ENCODE measurements around the gene INO80.

The INO80 gene

GRCh38 chr15:41013691-41014414 lies 102.2 kb downstream of the INO80 start:
- Mint-ChIP-seq H3K36me3 (ENCODE audit: low read depth) (peaks cover 40% of the 10 kb centered on the region), H3K4me1 (no peaks in the 10 kb centered on the region), H3K9me3 (no peaks in the 10 kb centered on the region), H3K27me3 (no peaks in the 10 kb centered on the region), H3K27ac (no peak overlapping the region), H3K4me3 (no peak overlapping the region)
- no peak for DNase-seq
- ATAC-seq: no peak

DNA sequence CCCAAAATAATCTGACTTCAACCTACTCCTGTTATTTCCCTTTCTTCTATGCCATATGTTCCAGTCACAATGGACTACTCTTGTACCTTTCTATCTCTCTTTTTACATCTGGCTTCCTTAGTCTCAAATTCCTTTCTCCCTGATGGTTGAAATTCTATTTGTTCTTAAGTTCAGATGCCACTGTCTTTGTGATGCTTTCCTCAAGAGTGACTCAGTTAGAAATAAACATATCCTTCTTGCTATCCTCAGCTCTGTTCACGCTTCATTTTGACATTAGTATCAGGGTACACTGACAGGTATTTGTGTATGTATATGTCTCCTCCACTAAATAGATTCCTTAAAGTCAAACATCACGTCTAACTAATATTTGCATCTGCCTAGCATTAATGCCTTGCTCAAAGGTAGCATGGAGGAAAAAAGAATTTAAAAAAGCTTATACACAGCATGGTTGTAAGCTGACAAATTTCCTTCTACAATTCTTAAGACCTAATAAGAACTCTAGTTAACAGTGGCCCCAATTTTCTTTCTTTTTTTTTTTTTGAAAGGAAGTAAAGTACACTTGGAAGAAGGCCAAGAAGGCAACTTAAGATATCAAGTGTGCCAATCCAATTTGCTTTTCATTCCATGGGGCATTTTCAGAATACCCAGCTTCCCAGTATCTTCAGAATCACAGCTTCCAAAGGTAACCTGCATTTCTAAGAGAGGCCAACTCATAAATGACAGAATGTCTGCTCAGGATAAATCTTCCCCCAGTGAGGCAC lies 104.8 kb downstream of the INO80 start:
- no peak overlapping the region for H3K4me3 Mint-ChIP-seq
- DNase-seq (no peak), ATAC-seq (no peak)
- no peaks in the 10 kb centered on the region for H3K9me3 Mint-ChIP-seq
- no peak overlapping the region for H3K27ac Mint-ChIP-seq
- H3K27me3 Mint-ChIP-seq: no peaks in the 10 kb centered on the region
- H3K36me3 Mint-ChIP-seq (ENCODE audit: low read depth): peaks cover 34% of the 10 kb centered on the region
- H3K4me1 Mint-ChIP-seq: no peaks in the 10 kb centered on the region

GRCh38 chr15:41010345-41010744 lies 105.7 kb downstream of the INO80 start:
- Mint-ChIP-seq H3K36me3 (ENCODE audit: low read depth) (peaks cover 38% of the 10 kb centered on the region), H3K27ac (no peak overlapping the region), H3K27me3 (no peaks in the 10 kb centered on the region), H3K9me3 (no peaks in the 10 kb centered on the region), H3K4me3 (no peak overlapping the region), H3K4me1 (no peaks in the 10 kb centered on the region)
- no peak for DNase-seq
- no peak for ATAC-seq

GRCh38 chr15:41006479-41006878 lies 109.6 kb downstream of the INO80 start:
- Mint-ChIP-seq H3K9me3 (no peaks in the 10 kb centered on the region), H3K27me3 (no peaks in the 10 kb centered on the region), H3K36me3 (ENCODE audit: low read depth) (peaks cover 37% of the 10 kb centered on the region), H3K27ac (no peak overlapping the region), H3K4me1 (no peaks in the 10 kb centered on the region), H3K4me3 (no peak overlapping the region)
- no peak for ATAC-seq
- DNase-seq: no peak

- H3K9me3 Mint-ChIP-seq: no peaks in the 10 kb centered on the region
- H3K27ac Mint-ChIP-seq: no peak overlapping the region
- DNase-seq (no peak), ATAC-seq (no peak)
- no peaks in the 10 kb centered on the region for H3K4me1 Mint-ChIP-seq
- no peak overlapping the region for H3K4me3 Mint-ChIP-seq
- no peaks in the 10 kb centered on the region for H3K27me3 Mint-ChIP-seq
- H3K36me3 Mint-ChIP-seq (ENCODE audit: low read depth): peaks cover 41% of the 10 kb centered on the region
Observed at GRCh38 chr15:41004490-41004889, 111.6 kb downstream of the INO80 start.

DNA sequence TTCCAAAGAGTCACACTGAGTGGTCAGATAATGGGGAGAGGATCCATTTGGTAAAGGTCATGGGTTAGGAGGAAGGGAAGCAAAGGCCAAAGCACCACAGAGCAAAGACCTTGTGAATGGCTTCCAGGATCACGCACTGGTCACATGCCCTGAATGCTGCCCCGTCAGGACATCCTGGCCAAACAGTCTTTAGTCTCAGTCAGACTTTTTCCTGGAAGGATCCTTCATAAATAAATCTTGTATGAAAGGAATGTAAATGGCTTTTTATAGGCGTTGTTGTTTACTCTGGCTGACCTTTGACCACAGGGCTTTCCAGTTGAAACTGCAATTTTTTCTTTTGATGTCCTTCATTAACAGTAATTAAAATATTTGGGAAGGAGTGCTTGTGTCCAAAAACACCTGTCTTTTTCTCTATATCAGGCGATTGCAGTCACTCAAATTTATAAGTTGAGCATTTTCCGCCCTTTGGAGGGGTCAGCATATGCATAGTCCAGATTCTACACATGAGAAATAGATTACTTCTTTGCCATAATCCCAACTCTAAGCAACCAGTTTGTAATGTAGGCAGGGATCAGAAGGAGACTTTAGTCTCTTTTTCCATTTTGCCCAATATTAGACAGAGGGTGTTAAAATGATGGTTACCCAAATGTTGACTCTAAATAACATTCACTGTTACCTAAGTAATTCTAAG lies 114.4 kb downstream of the INO80 start:
- H3K4me1 Mint-ChIP-seq: no peaks in the 10 kb centered on the region
- no peak for DNase-seq
- H3K4me3 Mint-ChIP-seq: no peak overlapping the region
- H3K27ac Mint-ChIP-seq: no peak overlapping the region
- no peaks in the 10 kb centered on the region for H3K27me3 Mint-ChIP-seq
- ATAC-seq: no peak
- H3K9me3 Mint-ChIP-seq: no peaks in the 10 kb centered on the region
- peaks cover 44% of the 10 kb centered on the region for H3K36me3 Mint-ChIP-seq (ENCODE audit: low read depth)

GRCh38 chr15:40999190-40999589 lies 116.9 kb downstream of the INO80 start:
- no peak for ATAC-seq
- H3K36me3 Mint-ChIP-seq (ENCODE audit: low read depth): peaks cover 40% of the 10 kb centered on the region
- no peak overlapping the region for H3K27ac Mint-ChIP-seq
- H3K4me1 Mint-ChIP-seq: no peaks in the 10 kb centered on the region
- H3K4me3 Mint-ChIP-seq: no peak overlapping the region
- H3K27me3 Mint-ChIP-seq: no peaks in the 10 kb centered on the region
- H3K9me3 Mint-ChIP-seq: no peaks in the 10 kb centered on the region
- DNase-seq: no peak

GRCh38 chr15:40995656-40996055 lies 120.4 kb downstream of the INO80 start:
- peak; percentile 60 for ATAC-seq
- no peak for DNase-seq
- no peak overlapping the region for H3K4me3 Mint-ChIP-seq
- peaks cover 16% of the 10 kb centered on the region for H3K4me1 Mint-ChIP-seq
- H3K27me3 Mint-ChIP-seq: no peaks in the 10 kb centered on the region
- H3K9me3 Mint-ChIP-seq: no peaks in the 10 kb centered on the region
- peaks cover 42% of the 10 kb centered on the region for H3K36me3 Mint-ChIP-seq (ENCODE audit: low read depth)
- no peak overlapping the region for H3K27ac Mint-ChIP-seq

DNA sequence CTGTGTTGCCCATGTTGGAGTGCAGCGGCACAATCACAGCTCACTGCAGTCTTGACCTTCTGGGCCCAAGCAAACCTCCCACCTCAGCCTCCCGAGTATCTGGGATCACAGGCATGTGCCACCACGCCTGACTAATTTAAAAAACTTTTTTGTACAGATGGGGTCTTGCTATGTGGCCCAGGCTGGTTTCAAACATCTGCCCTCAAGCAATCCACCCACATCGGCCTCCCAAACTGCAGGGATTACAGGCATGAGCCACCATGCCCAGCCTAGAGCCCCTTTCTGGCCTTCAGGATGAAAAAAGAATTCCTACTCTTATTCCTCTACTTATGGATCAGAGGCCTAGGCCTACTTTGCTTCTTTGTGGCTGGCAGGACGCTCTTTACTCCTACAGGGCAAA lies 123.3 kb downstream of the INO80 start:
- Mint-ChIP-seq H3K9me3 (no peaks in the 10 kb centered on the region), H3K4me3 (no peak overlapping the region), H3K27me3 (no peaks in the 10 kb centered on the region), H3K27ac (no peak overlapping the region), H3K4me1 (peaks cover 26% of the 10 kb centered on the region), H3K36me3 (ENCODE audit: low read depth) (peaks cover 56% of the 10 kb centered on the region)
- no peak for ATAC-seq
- no peak for DNase-seq

DNA sequence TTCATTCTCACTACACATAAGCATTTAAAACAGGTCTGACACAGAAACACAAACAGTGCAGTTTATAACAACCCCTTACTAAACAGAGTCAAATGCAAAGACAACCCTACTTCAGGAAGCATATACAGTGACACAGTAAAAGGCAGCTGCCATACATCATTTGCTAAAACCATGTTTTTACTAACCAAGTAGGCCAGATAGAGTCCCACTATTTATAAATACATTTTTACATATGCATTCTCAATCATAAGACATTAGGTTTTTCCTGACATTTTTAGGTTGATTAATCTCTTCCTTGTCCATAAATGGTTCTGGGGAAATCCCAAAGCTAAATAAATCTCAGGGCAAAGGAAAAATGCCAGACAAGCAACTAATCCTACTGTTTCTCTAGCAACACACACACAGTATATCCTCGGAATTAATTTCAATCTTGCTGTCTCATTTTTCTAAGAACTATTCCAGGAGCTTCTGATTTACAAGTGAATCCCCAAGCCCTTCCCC lies 123.8 kb downstream of the INO80 start:
- H3K36me3 Mint-ChIP-seq (ENCODE audit: low read depth): peaks cover 56% of the 10 kb centered on the region
- H3K27me3 Mint-ChIP-seq: no peaks in the 10 kb centered on the region
- no peaks in the 10 kb centered on the region for H3K9me3 Mint-ChIP-seq
- DNase-seq: no peak
- H3K4me1 Mint-ChIP-seq: peaks cover 26% of the 10 kb centered on the region
- H3K4me3 Mint-ChIP-seq: no peak overlapping the region
- no peak overlapping the region for H3K27ac Mint-ChIP-seq
- ATAC-seq: no peak

DNA sequence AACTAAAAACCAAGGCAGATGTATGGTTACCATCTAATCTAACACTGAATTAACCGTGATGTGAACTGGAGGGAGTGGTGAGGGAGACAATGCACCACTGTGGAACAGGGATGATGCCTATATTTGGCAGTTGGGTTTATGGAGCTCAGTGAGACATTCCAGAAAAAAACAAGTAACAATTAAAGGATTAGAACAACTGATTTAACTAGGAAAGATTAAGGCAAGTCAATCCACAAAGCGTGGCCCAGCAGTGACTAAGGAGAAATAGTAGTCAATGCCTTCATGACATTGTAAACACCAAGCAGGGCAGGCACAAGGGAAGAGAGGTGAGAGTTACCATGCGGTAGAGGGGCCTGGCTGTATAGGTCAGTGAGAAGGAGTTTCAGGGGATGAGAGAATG lies 124.7 kb downstream of the INO80 start:
- ATAC-seq (no peak), DNase-seq (no peak)
- no peak overlapping the region for H3K4me3 Mint-ChIP-seq
- H3K27me3 Mint-ChIP-seq: no peaks in the 10 kb centered on the region
- peaks cover 60% of the 10 kb centered on the region for H3K36me3 Mint-ChIP-seq (ENCODE audit: low read depth)
- H3K27ac Mint-ChIP-seq: peak overlapping the region; percentile 79
- no peaks in the 10 kb centered on the region for H3K9me3 Mint-ChIP-seq
- peaks cover 26% of the 10 kb centered on the region for H3K4me1 Mint-ChIP-seq

- peaks cover 26% of the 10 kb centered on the region for H3K4me1 Mint-ChIP-seq
Observed at GRCh38 chr15:40990789-40991188, 125.3 kb downstream of the INO80 start.

DNA sequence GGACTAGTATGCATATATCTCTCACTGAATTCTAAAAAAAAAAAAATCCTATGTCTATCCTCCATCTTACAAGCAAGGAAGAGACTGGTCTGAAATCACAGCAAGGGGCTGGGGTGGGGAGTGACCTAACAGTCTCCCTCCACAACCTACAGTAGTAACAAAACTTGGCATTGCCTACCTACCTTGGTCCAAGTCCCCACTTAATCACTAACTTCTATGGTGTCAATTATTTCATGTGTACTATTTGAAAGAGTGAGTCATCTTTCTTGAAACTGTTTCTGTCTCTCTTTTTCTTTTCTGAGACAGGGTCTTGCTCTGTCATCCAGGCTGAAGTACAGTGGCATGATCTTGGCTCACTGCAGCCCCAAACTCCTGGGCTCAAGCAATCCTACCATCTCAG lies 126.0 kb downstream of the INO80 start:
- Mint-ChIP-seq H3K36me3 (ENCODE audit: low read depth) (peaks cover 54% of the 10 kb centered on the region), H3K27ac (peak overlapping the region; percentile 79), H3K4me3 (no peak overlapping the region), H3K27me3 (no peaks in the 10 kb centered on the region), H3K9me3 (no peaks in the 10 kb centered on the region), H3K4me1 (peaks cover 26% of the 10 kb centered on the region)
- ATAC-seq (peak; percentile 73), DNase-seq (no peak)

More at GRCh38 chr15:40990789-40991188, 125.3 kb downstream of the INO80 start:
- ATAC-seq (peak; percentile 77), DNase-seq (peak; percentile 12)
- H3K27ac Mint-ChIP-seq: peak overlapping the region; percentile 79
- H3K4me3 Mint-ChIP-seq: no peak overlapping the region
- H3K36me3 Mint-ChIP-seq (ENCODE audit: low read depth): peaks cover 58% of the 10 kb centered on the region
- no peaks in the 10 kb centered on the region for H3K27me3 Mint-ChIP-seq
- no peaks in the 10 kb centered on the region for H3K9me3 Mint-ChIP-seq

- Mint-ChIP-seq H3K27me3 (no peaks in the 10 kb centered on the region), H3K4me1 (peaks cover 26% of the 10 kb centered on the region), H3K4me3 (no peak overlapping the region), H3K27ac (no peak overlapping the region), H3K36me3 (ENCODE audit: low read depth) (peaks cover 60% of the 10 kb centered on the region), H3K9me3 (no peaks in the 10 kb centered on the region)
- ATAC-seq: no peak
- no peak for DNase-seq
Observed at GRCh38 chr15:40988156-40988555, 127.9 kb downstream of the INO80 start.

- H3K4me3 Mint-ChIP-seq: no peak overlapping the region
- H3K4me1 Mint-ChIP-seq: peaks cover 21% of the 10 kb centered on the region
- no peak overlapping the region for H3K27ac Mint-ChIP-seq
- peaks cover 66% of the 10 kb centered on the region for H3K36me3 Mint-ChIP-seq (ENCODE audit: low read depth)
- no peaks in the 10 kb centered on the region for H3K9me3 Mint-ChIP-seq
- DNase-seq (no peak), ATAC-seq (no peak)
- H3K27me3 Mint-ChIP-seq: no peaks in the 10 kb centered on the region
Observed at GRCh38 chr15:40986820-40987219, 129.3 kb downstream of the INO80 start.

All from activated naive CD8-positive, alpha-beta T cell treated with anti-CD3 and anti-CD28 coated beads, Interleukin-2, amount 50 U/mL, for 24 hours (primary cell).